ENCODE results near the gene C14orf39. TPM values are rescaled to one million over a fixed set of nuclear protein-coding genes. Genes with fewer than 3 reads are reported as not detected.
"Not testable (repeated sequence)": the region's sequence is repeated elsewhere in the genome, so short reads cannot be mapped to it uniquely, and the experiment has no call there.

C14orf39 gene
- total RNA-seq, 1 experiment from 2014 or later: 0.05 TPM

GRCh38 chr14:60508363-60508706 is 22.5 kb upstream of the C14orf39 start:
- Histone ChIP-seq H3K27me3 (replicated peaks) (peaks cover 34% of the 10 kb centered on the region), H3K27ac (no peak overlapping the region), H3K9me3 (replicated peaks) (no peaks in the 10 kb centered on the region), H3K4me3 (no peak overlapping the region), H3K4me1 (replicated peaks) (no peaks in the 10 kb centered on the region), H3K36me3 (no peaks in the 10 kb centered on the region)
- no peak for DNase-seq (ENCODE audit: low read depth in 1 of 2, low spot score in 2 of 2)

- peaks cover 24% of the 10 kb centered on the region for H3K27me3 ChIP-seq (replicated peaks)
- no peak overlapping the region for H3K27ac ChIP-seq
- no peak for DNase-seq (ENCODE audit: low read depth in 1 of 2, low spot score in 2 of 2)
- no peaks in the 10 kb centered on the region for H3K36me3 ChIP-seq
- no peak overlapping the region for H3K4me3 ChIP-seq
- H3K9me3 ChIP-seq (replicated peaks): no peaks in the 10 kb centered on the region
- H3K4me1 ChIP-seq (replicated peaks): no peaks in the 10 kb centered on the region
Measured at GRCh38 chr14:60506985-60507829, 21.3 kb upstream of the C14orf39 start.

GRCh38 chr14:60506462-60506984 is 20.7 kb upstream of the C14orf39 start:
- H3K27me3 ChIP-seq (replicated peaks): peaks cover 23% of the 10 kb centered on the region
- no peak overlapping the region for H3K4me3 ChIP-seq
- H3K36me3 ChIP-seq: no peaks in the 10 kb centered on the region
- no peaks in the 10 kb centered on the region for H3K4me1 ChIP-seq (replicated peaks)
- no peak for DNase-seq (ENCODE audit: low read depth in 1 of 2, low spot score in 2 of 2)
- H3K9me3 ChIP-seq (replicated peaks): no peaks in the 10 kb centered on the region
- H3K27ac ChIP-seq: no peak overlapping the region

- Histone ChIP-seq H3K4me3 (no peak overlapping the region), H3K36me3 (no peaks in the 10 kb centered on the region), H3K4me1 (replicated peaks) (no peaks in the 10 kb centered on the region), H3K27me3 (replicated peaks) (peaks cover 23% of the 10 kb centered on the region), H3K9me3 (replicated peaks) (no peaks in the 10 kb centered on the region), H3K27ac (no peak overlapping the region)
- no peak for DNase-seq (ENCODE audit: low read depth in 1 of 2, low spot score in 2 of 2)
Measured at GRCh38 chr14:60506010-60506409, 20.1 kb upstream of the C14orf39 start.

- Histone ChIP-seq H3K27me3 (replicated peaks) (peaks cover 23% of the 10 kb centered on the region), H3K36me3 (no peaks in the 10 kb centered on the region)
- no peak for DNase-seq (ENCODE audit: low read depth in 1 of 2, low spot score in 2 of 2)
Measured at GRCh38 chr14:60505448-60505847, 19.6 kb upstream of the C14orf39 start.

GRCh38 chr14:60502541-60502940 is 16.7 kb upstream of the C14orf39 start:
- H3K4me3 ChIP-seq: no peak overlapping the region
- no peak overlapping the region for H3K27ac ChIP-seq
- H3K9me3 ChIP-seq (replicated peaks): no peaks in the 10 kb centered on the region
- H3K36me3 ChIP-seq: no peaks in the 10 kb centered on the region
- H3K27me3 ChIP-seq (replicated peaks): 0 out of 2 replicates have a peak, but pooled peaks cover 8% of the 10 kb centered on the region
- DNase-seq (ENCODE audit: low read depth in 1 of 2, low spot score in 2 of 2): no peak
- H3K4me1 ChIP-seq (replicated peaks): no peaks in the 10 kb centered on the region

More at GRCh38 chr14:60505448-60505847, 19.6 kb upstream of the C14orf39 start:
- H3K4me3 ChIP-seq: no peak overlapping the region
- no peaks in the 10 kb centered on the region for H3K9me3 ChIP-seq (replicated peaks)
- H3K27ac ChIP-seq: no peak overlapping the region
- no peaks in the 10 kb centered on the region for H3K4me1 ChIP-seq (replicated peaks)

GRCh38 chr14:60495946-60496345 is 10.1 kb upstream of the C14orf39 start:
- H3K27ac ChIP-seq: no peak overlapping the region
- no peaks in the 10 kb centered on the region for H3K36me3 ChIP-seq
- no peaks in the 10 kb centered on the region for H3K4me1 ChIP-seq (replicated peaks)
- H3K27me3 ChIP-seq (replicated peaks): no peaks in the 10 kb centered on the region
- no peak overlapping the region for H3K4me3 ChIP-seq
- DNase-seq (ENCODE audit: low read depth in 1 of 2, low spot score in 2 of 2): no peak
- H3K9me3 ChIP-seq (replicated peaks): no peaks in the 10 kb centered on the region

- Histone ChIP-seq H3K4me3 (no peak overlapping the region), H3K9me3 (replicated peaks) (no peaks in the 10 kb centered on the region)
Measured at GRCh38 chr14:60490270-60490669, 4.4 kb upstream of the C14orf39 start.

GRCh38 chr14:60488175-60488574 is 2.3 kb upstream of the C14orf39 start:
- Histone ChIP-seq H3K9me3 (replicated peaks) (no peaks in the 10 kb centered on the region), H3K27ac (no peak overlapping the region), H3K4me3 (no peak overlapping the region), H3K36me3 (no peaks in the 10 kb centered on the region), H3K4me1 (replicated peaks) (no peaks in the 10 kb centered on the region), H3K27me3 (replicated peaks) (peaks cover 39% of the 10 kb centered on the region)
- DNase-seq (ENCODE audit: low read depth in 1 of 2, low spot score in 2 of 2): no peak

More at GRCh38 chr14:60490270-60490669, 4.4 kb upstream of the C14orf39 start:
- H3K36me3 ChIP-seq: no peaks in the 10 kb centered on the region
- H3K27me3 ChIP-seq (replicated peaks): peaks cover 26% of the 10 kb centered on the region
- no peaks in the 10 kb centered on the region for H3K4me1 ChIP-seq (replicated peaks)
- H3K27ac ChIP-seq: no peak overlapping the region
- DNase-seq (ENCODE audit: low read depth in 1 of 2, low spot score in 2 of 2): no peak

- peaks cover 39% of the 10 kb centered on the region for H3K27me3 ChIP-seq (replicated peaks)
- H3K9me3 ChIP-seq (replicated peaks): no peaks in the 10 kb centered on the region
- no peak overlapping the region for H3K4me3 ChIP-seq
- H3K36me3 ChIP-seq: no peaks in the 10 kb centered on the region
- H3K4me1 ChIP-seq (replicated peaks): no peaks in the 10 kb centered on the region
- DNase-seq (ENCODE audit: low read depth in 1 of 2, low spot score in 2 of 2): no peak
- no peak overlapping the region for H3K27ac ChIP-seq
Measured at GRCh38 chr14:60487211-60487610, 1.3 kb upstream of the C14orf39 start.

GRCh38 chr14:60485057-60485597 is 736 bp downstream of the C14orf39 start:
- DNase-seq (ENCODE audit: low read depth in 1 of 2, low spot score in 2 of 2): peak in 1 of 2 experiments; percentile 3
- peak overlapping the region; percentile 32 for H3K4me3 ChIP-seq
- H3K27me3 ChIP-seq (replicated peaks): peaks cover 39% of the 10 kb centered on the region
- H3K27ac ChIP-seq: no peak overlapping the region
- no peaks in the 10 kb centered on the region for H3K9me3 ChIP-seq (replicated peaks)
- H3K4me1 ChIP-seq (replicated peaks): no peaks in the 10 kb centered on the region
- no peaks in the 10 kb centered on the region for H3K36me3 ChIP-seq

GRCh38 chr14:60482743-60483142 is 3.1 kb downstream of the C14orf39 start:
- no peak for DNase-seq (ENCODE audit: low read depth in 1 of 2, low spot score in 2 of 2)
- H3K36me3 ChIP-seq: no peaks in the 10 kb centered on the region
- H3K4me1 ChIP-seq (replicated peaks): no peaks in the 10 kb centered on the region
- peaks cover 38% of the 10 kb centered on the region for H3K27me3 ChIP-seq (replicated peaks)
- H3K9me3 ChIP-seq (replicated peaks): no peaks in the 10 kb centered on the region
- H3K4me3 ChIP-seq: no peak overlapping the region
- no peak overlapping the region for H3K27ac ChIP-seq

- H3K4me3 ChIP-seq; H3K4me1 ChIP-seq (replicated peaks); H3K36me3 ChIP-seq; H3K27ac ChIP-seq; DNase-seq (ENCODE audit: low read depth in 1 of 2, low spot score in 2 of 2); H3K9me3 ChIP-seq (replicated peaks): not testable (repeated sequence)
- peaks cover 13% of the 10 kb centered on the region for H3K27me3 ChIP-seq (replicated peaks)
Measured at GRCh38 chr14:60480248-60480647, 5.6 kb downstream of the C14orf39 start.

- Histone ChIP-seq H3K4me1 (replicated peaks) (no peaks in the 10 kb centered on the region), H3K36me3 (no peaks in the 10 kb centered on the region), H3K27me3 (replicated peaks) (0 out of 2 replicates have a peak, but pooled peaks cover 2% of the 10 kb centered on the region), H3K4me3 (no peak overlapping the region), H3K9me3 (replicated peaks) (no peaks in the 10 kb centered on the region), H3K27ac (no peak overlapping the region)
- DNase-seq (ENCODE audit: low read depth in 1 of 2, low spot score in 2 of 2): no peak
Measured at GRCh38 chr14:60455875-60456274, 30.0 kb downstream of the C14orf39 start.
